Motor neuron (in vitro differentiated cells): ENCODE results near the gene OR2A1. TPM values are rescaled to one million over a fixed set of nuclear protein-coding genes. Genes with fewer than 3 reads are reported as not detected.
A peak's percentile ranks its signal among the peaks of the same experiment; 100 is the strongest.
"Not testable (repeated sequence)": the region's sequence is repeated elsewhere in the genome, so short reads cannot be mapped to it uniquely, and the experiment has no call there.

ENCODE experiments used
- ATAC-seq, 8 experiments: fragments of 200-7000 bp; cut with Tn5 transposase; replicated peaks in 6 of 8; 2 replicates each; pipeline ENCODE4 v1.8.0; 2021; ENCODE audit warnings: mild to moderate bottlenecking in 8 of 8, moderate library complexity in 8 of 8
- H3K27ac ChIP-seq, 2 donors: fragments of 250-450 bp; sonication (Bioruptor Pico); 2 replicates each; pipeline ENCODE4 v1.9.0; 2021; ENCODE audit warnings: antibody characterized with exemption in 2 of 2, mild to moderate bottlenecking in 2 of 2, moderate library complexity in 1 of 2
- H3K4me1 ChIP-seq, 2 donors: fragments of 250-450 bp; sonication (Bioruptor Pico); replicated peaks in 1 of 2; 2 replicates each; pipeline ENCODE4 v1.6.1; 2021; ENCODE audit warnings: antibody characterized with exemption in 2 of 2, mild to moderate bottlenecking in 2 of 2, moderate library complexity in 1 of 2
- H3K4me3 ChIP-seq, 5 donors: fragments of 250-450 bp; sonication (Bioruptor Pico); 2 replicates each; pipeline ENCODE4 v1.9.0; 2021; ENCODE audit warnings: antibody characterized with exemption in 5 of 5, mild to moderate bottlenecking in 5 of 5, moderate library complexity in 4 of 5
- WGBS, 10 experiments: fragments of 450-650 bp; shearing (Covaris generic); methylation state at CpG; one replicate each; pipeline ENCODE4 v1.0.0; 2022; 5-methylcytosine and 5-hydroxymethylcytosine counted together
- in situ Hi-C, 9 experiments: fragments of 400-800 bp; cut with MboI; loops; one replicate each; pipeline ENCODE4 v1.15.0; 2021; ENCODE audit warnings: low sequenced_read_pairs in 9 of 9, low pct_unique_long_range_greater_than_20kb in 2 of 9; ENCODE audit not compliant: unreplicated experiment in 9 of 9
- total RNA-seq, 8 experiments: library from RNA; unstranded; fragments of 300-600 nt; gene quantifications; 2 replicates each; pipeline versions ENCODE4 v1.2.3 to v1.2.4, GENCODE V29; 2022

Gene OR2A1
- total RNA-seq, 8 experiments from 2014 or later: under 0.01 to 0.62 (median 0.17) TPM; not detected in 1

- ATAC-seq, in situ Hi-C loops, H3K4me1 ChIP-seq, H3K4me3 ChIP-seq, H3K27ac ChIP-seq: not testable (repeated sequence)
- WGBS, 10 experiments: no CpG with 5 or more reads among the region's 3 CpGs
Observed at GRCh38 chr7:144351667-144352066, 39.4 kb downstream of the OR2A1 start.

- H3K4me3 ChIP-seq, in situ Hi-C loops, H3K4me1 ChIP-seq, H3K27ac ChIP-seq: not testable (repeated sequence)
- no CpG with 5 or more reads among the region's 50 CpGs for WGBS, 10 experiments
- ATAC-seq: peak in 6 of 8 experiments; percentile 14 to 91 (median 56)
Observed at GRCh38 chr7:144355176-144355822, 43.1 kb downstream of the OR2A1 start, which contains the start of gene ARHGEF5. TSS of gene ARHGEF5 (plus strand) at chr7:144355402. CDS start at chr7:144362670, 7,268 bp downstream.

- H3K4me1 ChIP-seq, H3K4me3 ChIP-seq, H3K27ac ChIP-seq, in situ Hi-C loops, ATAC-seq: not testable (repeated sequence)
- no CpG with 5 or more reads among the region's 6 CpGs for WGBS, 10 experiments
Observed at GRCh38 chr7:144356185-144356584, 44.0 kb downstream of the OR2A1 start.

DNA sequence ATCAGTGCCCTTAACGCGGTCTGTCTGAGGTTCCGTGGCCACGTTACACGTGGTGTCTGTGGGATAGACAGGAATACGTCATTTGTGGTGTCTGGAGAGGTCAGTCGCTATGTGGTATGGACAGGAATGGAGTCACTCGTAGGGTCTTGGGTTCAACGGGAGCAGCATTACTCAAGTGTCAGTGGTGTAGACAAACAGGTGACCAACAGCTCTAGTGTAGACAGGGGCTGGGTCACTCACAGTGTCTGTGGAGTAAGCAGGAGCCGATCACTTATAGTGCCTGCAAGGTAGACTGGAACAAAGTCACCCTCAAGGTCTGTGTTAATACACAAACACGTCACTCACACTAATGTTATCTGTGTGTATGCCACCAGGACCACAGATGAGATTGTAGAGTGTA lies 44.6 kb downstream of the OR2A1 start:
- ATAC-seq, H3K4me1 ChIP-seq, in situ Hi-C loops, H3K4me3 ChIP-seq, H3K27ac ChIP-seq: not testable (repeated sequence)
- WGBS, 10 experiments: no CpG with 5 or more reads among the region's 11 CpGs

GRCh38 chr7:144362061-144362460 lies 49.8 kb downstream of the OR2A1 start:
- in situ Hi-C loops, H3K4me3 ChIP-seq, H3K4me1 ChIP-seq, H3K27ac ChIP-seq: not testable (repeated sequence)
- no CpG with 5 or more reads among the region's 3 CpGs for WGBS, 10 experiments
- ATAC-seq: peak in 7 of 8 experiments; percentile 47 to 96 (median 57)

- in situ Hi-C loops, ATAC-seq, H3K4me3 ChIP-seq, H3K27ac ChIP-seq, H3K4me1 ChIP-seq: not testable (repeated sequence)
- no CpG with 5 or more reads among the region's 6 CpGs for WGBS, 10 experiments
Observed at GRCh38 chr7:144365523-144365922, 53.3 kb downstream of the OR2A1 start.

DNA sequence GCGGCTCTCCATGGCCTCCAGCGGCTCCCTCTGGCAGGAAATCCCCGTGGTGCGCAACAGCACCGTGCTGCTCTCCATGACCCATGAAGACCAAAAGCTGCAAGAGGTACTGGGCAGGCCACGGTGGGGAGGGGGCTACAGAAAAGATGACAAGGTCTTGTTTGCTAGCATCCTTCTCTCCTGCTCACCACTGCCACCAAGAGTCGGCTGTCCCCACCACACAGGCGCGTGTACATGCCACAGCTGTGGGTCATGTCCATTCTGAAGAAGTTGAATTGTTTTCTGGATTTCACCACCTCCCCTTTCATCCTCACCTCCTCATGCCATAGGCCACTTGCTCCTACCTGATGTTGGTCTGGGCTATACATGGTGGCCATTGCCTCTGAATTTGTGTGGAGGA lies 55.0 kb downstream of the OR2A1 start:
- WGBS, 10 experiments: no CpG with 5 or more reads among the region's 9 CpGs
- not testable (repeated sequence) for ATAC-seq

DNA sequence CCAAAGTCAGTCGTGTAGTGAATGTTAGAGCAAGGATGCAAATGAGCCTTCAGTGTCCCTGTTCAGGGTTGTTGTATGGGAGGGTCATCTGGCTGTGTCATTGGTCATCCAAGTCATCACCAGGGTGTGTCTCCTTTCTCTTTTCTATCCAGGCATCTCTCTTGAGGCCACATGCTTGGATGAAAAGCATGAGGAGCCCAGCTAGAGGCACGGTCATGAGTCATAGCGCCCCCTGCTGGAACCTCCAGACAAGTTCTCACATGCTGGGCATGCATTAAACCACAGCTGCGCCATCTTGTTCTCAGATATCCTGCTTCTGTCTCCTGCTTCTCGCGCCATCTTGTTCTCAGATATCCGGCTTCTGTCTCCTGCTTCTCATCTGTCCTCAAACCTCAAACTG lies 57.0 kb downstream of the OR2A1 start:
- in situ Hi-C loops: not testable (repeated sequence)
- peak in 2 of 8 experiments; percentile 83 to 85 for ATAC-seq

More for the DNA sequence above, 55.0 kb downstream of the OR2A1 start:
- H3K27ac ChIP-seq, in situ Hi-C loops, H3K4me3 ChIP-seq, H3K4me1 ChIP-seq: not testable (repeated sequence)

More for the DNA sequence above, 57.0 kb downstream of the OR2A1 start:
- not testable (repeated sequence) for H3K4me3 ChIP-seq, H3K4me1 ChIP-seq, H3K27ac ChIP-seq
- no CpG with 5 or more reads among the region's 7 CpGs for WGBS, 10 experiments

Other genes starting within 250 kb of the OR2A1 start
- under 1 TPM in 1 of 8 experiments, not detected in 7; 0.62 TPM for gene OR2A25, start 242.6 kb upstream of the OR2A1 start, total RNA-seq
- gene OR2A12, start 226.1 kb upstream of the OR2A1 start, total RNA-seq: under 1 TPM in 3 of 8 experiments, not detected in 5; 0.04 to 0.19 (median 0.09) TPM
- gene OR2A2, start 202.8 kb upstream of the OR2A1 start, total RNA-seq: not detected
- gene OR2A14, start 189.2 kb upstream of the OR2A1 start, total RNA-seq: under 1 TPM in 1 of 8 experiments, not detected in 7; 0.08 TPM
- gene CTAGE4, start 129.0 kb upstream of the OR2A1 start, total RNA-seq: 1 to 10 TPM in 1 of 8 experiments, under 1 TPM in 4, not detected in 3; 0.18 to 1.2 (median 0.25) TPM
- gene ARHGEF35, start 116.6 kb upstream of the OR2A1 start, total RNA-seq: 1 to 10 TPM in 1 of 8 experiments, under 1 TPM in 3, not detected in 4; 0.18 to 1.2 (median 0.26) TPM
- under 1 TPM in 4 of 8 experiments, not detected in 4; 0.10 to 0.52 (median 0.27) TPM for gene OR2A42, start 72.8 kb upstream of the OR2A1 start, total RNA-seq
- gene OR2A7, start 47.6 kb upstream of the OR2A1 start, total RNA-seq: 1 to 10 TPM in 1 of 8 experiments, under 1 TPM in 5, not detected in 2; 0.11 to 2.3 (median 0.38) TPM
- gene CTAGE8, start 43.1 kb upstream of the OR2A1 start, total RNA-seq: under 1 TPM in 3 of 8 experiments, not detected in 5; 0.29 to 0.38 (median 0.36) TPM
- 1 to 10 TPM in 2 of 8 experiments, under 1 TPM in 5, not detected in 1; 0.13 to 1.1 (median 0.57) TPM for gene ARHGEF5, start 43.0 kb downstream of the OR2A1 start, total RNA-seq
- under 1 TPM in 2 of 8 experiments, not detected in 6; 0.28 to 0.31 TPM for gene NOBOX, start 91.3 kb downstream of the OR2A1 start, total RNA-seq